NT2/D1 (cell line): ENCODE results near the gene TUBB6.

Experiments used
- YY1 ChIP-seq: IDR thresholded peaks from 2 replicates; pipeline ENCODE4 v1.6.1; 2011; ENCODE audit not compliant: insufficient read length, insufficient read depth
- ZNF274 ChIP-seq: IDR thresholded peaks from 2 replicates; pipeline ENCODE4 v1.6.1; 2011; ENCODE audit warnings: mild to moderate bottlenecking, low read depth, low read length

- TF ChIP-seq ZNF274 (no peak), YY1 (no peak)
These were observed 5.5 kb upstream of the TUBB6 start for GRCh38 chr18:12302391-12303147.
